HG02610 (cell line): ENCODE results near the gene LRRC28.

ENCODE experiments used
- ATAC-seq: cut with Tn5 transposase; IDR thresholded peaks from one replicate; pipeline ENCODE4 v1.9.1; 2021; ENCODE audit warnings: mild to moderate bottlenecking, moderate library complexity; ENCODE audit not compliant: unreplicated experiment

Gene LRRC28

GRCh38 chr15:99433026-99433756 is 181.9 kb downstream of the LRRC28 start:
- no peak for ATAC-seq

GRCh38 chr15:99433757-99434450 is 182.6 kb downstream of the LRRC28 start:
- ATAC-seq, result no peak

DNA sequence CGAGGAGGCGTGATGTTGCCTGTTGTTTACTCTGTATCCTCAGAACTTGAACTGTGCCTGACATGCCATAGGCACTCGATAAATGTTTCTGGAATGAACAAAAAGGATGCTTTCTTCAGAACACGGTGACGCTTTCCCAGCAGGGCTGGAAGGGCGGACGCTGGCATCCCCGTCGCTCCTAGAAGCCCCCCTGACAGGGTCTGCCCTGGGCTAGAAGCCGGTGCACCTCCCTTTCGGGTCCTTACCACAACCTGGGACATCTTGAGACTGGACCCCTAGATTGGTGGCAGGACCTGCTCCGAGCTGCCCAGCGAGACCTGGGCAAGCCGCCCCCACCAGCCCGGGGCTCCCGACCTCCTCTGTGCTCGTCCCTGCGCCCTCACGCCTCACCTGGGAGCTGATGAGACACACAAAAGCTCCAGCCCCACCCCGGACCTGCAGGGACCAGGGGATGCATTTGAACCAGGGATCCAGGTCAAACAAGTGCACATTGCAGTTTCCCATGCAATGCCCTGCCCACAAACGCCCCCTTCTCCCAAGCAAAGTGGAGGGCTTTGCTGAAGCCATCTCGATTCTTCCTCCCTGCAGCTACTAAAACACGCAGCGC is 183.3 kb downstream of the LRRC28 start:
- no peak for ATAC-seq

DNA sequence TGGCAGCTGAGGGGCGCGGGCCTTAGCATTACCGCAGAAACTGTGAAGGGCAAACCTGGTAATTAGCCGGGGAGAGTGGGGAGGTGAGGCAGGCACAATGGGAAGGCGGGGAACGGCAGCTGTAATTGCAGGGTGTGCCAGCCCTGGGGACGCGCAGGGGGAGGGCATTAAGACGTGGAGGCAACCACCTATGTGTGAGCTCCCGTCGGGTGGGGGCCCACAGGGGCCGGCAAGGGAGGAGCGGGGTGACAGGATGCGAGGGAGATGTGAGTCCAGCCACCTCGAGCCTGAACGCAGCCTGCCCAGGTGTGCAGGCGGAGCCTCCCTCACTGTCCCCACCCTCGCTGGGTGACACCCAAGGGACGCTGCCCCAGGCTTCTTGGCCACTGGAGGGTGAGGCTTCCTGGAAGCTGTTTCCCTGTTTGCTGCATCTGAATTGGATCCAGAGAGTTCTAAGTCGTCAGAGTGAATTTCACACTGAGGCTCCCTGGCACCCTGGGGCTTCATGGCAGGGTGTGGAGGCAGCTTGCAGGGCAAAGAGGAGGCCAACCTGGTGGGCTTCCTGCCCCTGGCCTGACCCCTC is 183.9 kb downstream of the LRRC28 start:
- ATAC-seq, result no peak

DNA sequence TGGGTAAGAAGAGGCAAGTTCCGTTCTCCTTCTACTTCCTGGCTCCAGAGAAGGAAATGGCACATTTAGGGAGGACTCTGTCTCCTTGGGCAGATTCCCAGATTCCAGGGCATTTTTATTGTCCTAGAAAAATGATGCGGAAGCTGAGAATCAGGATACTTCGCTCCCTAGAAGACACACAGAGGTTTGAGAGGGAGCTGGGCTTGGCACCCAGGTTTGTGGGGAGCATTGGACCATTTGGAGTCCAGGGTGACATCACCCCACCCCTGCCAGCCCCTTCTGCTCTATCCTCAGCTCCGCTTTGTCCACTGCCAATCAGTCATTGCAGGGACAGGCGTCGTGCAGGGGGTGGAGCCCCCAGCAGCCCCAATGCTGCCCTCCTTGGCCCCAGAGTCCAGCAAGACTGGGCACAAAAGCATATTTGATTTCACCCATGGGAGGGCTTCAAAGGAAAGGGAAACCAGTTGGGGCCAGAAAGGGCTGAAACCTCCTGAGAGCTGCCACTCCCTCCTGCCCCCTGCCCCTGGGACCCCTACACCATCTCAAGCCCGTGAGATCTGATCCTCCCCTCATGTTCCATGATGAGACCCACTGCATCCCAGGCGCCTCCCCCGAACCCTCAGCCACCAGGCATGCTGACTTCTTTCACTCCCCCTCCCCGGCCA is 184.7 kb downstream of the LRRC28 start:
- no peak for ATAC-seq

- ATAC-seq, result no peak
Measured at GRCh38 chr15:99436542-99437314, 185.4 kb downstream of the LRRC28 start.

GRCh38 chr15:99437315-99438223 is 186.3 kb downstream of the LRRC28 start:
- no peak for ATAC-seq

- ATAC-seq, result no peak
Measured at GRCh38 chr15:99438224-99438585, 186.9 kb downstream of the LRRC28 start.

DNA sequence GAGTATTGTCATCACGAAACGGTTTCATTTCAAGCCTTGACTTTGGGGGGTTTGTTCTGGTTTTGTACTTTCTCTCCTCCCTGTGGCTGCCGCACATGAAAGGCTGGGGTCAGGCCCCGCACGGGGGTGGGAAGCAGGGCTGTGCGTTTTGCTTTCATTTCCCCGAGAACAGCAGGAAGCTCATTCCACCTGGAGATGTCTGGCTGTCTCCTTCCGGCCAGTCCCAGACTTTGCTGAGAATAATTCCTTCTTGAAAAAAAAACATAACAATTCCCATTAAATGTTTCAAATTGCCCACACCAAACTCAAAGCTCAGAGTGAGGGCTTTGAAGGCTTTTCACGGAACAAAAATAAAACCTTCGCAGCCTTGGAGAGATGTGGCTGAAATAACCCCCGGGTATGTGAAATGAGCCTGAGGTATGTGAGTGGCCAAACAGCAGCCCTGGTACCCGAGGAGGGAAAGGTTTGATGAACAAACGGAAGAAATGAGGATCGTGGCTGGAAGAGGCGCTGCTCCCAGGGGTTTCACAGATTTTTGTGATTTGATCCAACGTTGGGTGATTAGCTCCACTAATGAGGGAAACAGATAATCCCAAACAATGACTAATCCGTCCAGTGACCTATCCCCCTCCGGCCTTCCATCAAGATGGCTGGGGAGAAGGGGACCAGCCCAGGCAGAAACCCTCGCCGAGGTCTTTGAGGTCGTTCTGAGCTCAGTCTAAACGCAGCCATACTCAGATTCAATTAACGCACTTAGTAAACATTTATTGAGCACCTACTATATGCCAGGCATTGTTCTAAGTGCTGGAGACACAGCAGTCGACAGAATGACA is 187.6 kb downstream of the LRRC28 start:
- no peak for ATAC-seq

DNA sequence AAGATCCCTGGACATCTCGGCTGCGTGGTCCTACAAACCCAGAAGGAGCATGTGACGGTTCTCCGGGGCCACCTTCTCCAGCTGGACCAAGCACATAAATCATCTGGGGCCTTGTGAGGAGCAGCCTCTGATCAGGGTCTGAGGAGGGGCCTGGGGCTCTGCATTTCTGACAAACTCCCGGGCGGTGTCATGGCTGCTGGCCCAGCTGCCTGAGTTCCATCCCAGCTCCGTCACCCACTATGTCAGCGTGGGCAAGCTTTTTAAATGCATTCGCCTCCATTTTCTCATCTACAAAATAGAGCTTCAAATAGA is 188.2 kb downstream of the LRRC28 start:
- no peak for ATAC-seq

DNA sequence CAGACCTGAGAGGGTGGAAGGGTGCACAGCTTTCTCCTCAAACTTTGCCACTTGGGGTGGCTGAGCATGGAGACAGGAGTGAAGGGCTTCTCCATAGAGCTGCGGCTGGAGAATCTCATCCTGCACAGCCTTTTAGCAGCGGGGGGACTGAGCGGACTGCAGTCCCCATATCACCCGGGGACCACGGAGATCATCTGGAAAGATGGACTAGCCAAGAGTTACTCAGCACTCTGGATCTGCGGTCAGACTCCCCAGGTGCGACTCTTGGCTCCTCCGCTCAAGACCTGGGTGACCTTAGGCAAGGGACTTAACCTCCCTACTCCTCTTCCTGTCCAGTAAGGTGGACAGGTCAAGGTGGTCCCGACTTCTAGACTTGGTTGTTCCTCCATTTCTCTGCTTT is 188.7 kb downstream of the LRRC28 start:
- no peak for ATAC-seq
